OCI-LY3 (cell line): ENCODE data around the gene WASHC4.

Source experiments
- EZH2phosphoT487 ChIP-seq: fragments of 200-600 bp; shearing (Covaris generic); IDR thresholded peaks from 2 replicates; pipeline ENCODE4 v1.6.1; 2018; ENCODE audit warnings: antibody characterized with exemption, mixed run types, low read depth
- TF ChIP-seq, protein P1 (sequence below): fragments of 200-600, 300-600 bp; sonication (generic); IDR thresholded peaks from 2 replicates; pipeline ENCODE4 v1.5.1; 2014; ENCODE audit warnings: antibody characterized with exemption, low read length, low read depth

DNA sequence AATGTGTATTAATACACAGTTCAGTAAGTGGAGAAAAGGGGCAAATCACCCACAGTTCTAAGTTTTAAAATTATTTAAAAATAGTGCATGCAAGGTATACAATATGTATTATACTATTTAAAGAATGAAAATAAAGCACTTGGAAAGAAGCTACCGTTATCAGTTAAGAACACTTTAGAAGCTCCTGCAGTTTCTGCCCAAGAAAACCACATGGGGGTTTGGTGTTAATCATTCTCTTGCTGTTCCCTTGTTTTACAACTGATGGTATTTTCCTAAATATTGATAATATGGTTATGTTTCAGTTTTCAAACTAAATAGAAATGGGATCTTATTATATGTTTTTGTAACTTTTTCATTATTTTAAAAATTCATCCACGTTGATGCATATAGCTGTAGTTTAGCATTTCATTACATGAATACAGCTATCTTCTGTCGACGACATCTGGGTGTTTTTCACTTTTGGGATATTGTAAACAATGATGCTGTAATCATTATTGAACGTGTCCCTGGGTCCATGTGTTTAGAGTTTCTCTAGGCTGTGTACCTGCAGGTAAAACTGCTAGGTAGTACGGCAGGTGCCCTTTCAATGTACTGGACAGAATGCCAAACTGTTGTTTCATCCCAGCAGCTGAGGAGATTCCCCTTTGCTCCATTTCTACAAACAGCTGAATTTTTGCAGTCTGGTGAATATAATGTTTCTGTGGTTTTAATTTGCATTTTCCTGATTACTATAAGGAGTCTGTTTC is 64.3 kb downstream of the WASHC4 start:
- TF ChIP-seq, protein P1, sequence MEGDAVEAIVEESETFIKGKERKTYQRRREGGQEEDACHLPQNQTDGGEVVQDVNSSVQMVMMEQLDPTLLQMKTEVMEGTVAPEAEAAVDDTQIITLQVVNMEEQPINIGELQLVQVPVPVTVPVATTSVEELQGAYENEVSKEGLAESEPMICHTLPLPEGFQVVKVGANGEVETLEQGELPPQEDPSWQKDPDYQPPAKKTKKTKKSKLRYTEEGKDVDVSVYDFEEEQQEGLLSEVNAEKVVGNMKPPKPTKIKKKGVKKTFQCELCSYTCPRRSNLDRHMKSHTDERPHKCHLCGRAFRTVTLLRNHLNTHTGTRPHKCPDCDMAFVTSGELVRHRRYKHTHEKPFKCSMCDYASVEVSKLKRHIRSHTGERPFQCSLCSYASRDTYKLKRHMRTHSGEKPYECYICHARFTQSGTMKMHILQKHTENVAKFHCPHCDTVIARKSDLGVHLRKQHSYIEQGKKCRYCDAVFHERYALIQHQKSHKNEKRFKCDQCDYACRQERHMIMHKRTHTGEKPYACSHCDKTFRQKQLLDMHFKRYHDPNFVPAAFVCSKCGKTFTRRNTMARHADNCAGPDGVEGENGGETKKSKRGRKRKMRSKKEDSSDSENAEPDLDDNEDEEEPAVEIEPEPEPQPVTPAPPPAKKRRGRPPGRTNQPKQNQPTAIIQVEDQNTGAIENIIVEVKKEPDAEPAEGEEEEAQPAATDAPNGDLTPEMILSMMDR, result no peak
- TF ChIP-seq EZH2phosphoT487, result no peak
